Measurements from ENCODE around the gene LRRC23.

Gene LRRC23

GRCh38 chr12:6944381-6945186 lies 40.0 kb downstream of the LRRC23 start:
- Histone ChIP-seq H3K4me1 (peaks cover 16% of the 10 kb centered on the region), H3K27me3 (ENCODE audit: low read depth) (no peaks in the 10 kb centered on the region), H3K36me3 (replicated peaks) (peaks cover 19% of the 10 kb centered on the region), H3K4me3 (peak overlapping the region; percentile 50), H3K9me3 (no peaks in the 10 kb centered on the region)
- DNase-seq (ENCODE audit: low spot score in 2 of 2), result peak; percentile 93 to 95
- in situ Hi-C loops (cut with MboI; ENCODE audit: low sequenced_read_pairs), result loop anchor here (5.0 to 10.0 kb wide), 2 partner anchors 77 to 170 kb away; partner anchors contain the start of gene TPI1

- Histone ChIP-seq H3K4me3 (no peak overlapping the region), H3K4me1 (peaks cover 16% of the 10 kb centered on the region)
- in situ Hi-C loops (cut with MboI; ENCODE audit: low sequenced_read_pairs), result loop anchor here (10.0 kb wide), 1 partner anchor 169 kb away; no protein-coding TSS in a partner anchor
Observed at GRCh38 chr12:6945613-6946012, 41.0 kb downstream of the LRRC23 start.

GRCh38 chr12:6946033-6946919 lies 41.7 kb downstream of the LRRC23 start:
- no peaks in the 10 kb centered on the region for H3K9me3 ChIP-seq
- H3K36me3 ChIP-seq (replicated peaks), result peaks cover 5% of the 10 kb centered on the region
- in situ Hi-C loops (cut with MboI; ENCODE audit: low sequenced_read_pairs), result loop anchor here (10.0 kb wide), 1 partner anchor 169 kb away; no protein-coding TSS in a partner anchor
- H3K27me3 ChIP-seq (ENCODE audit: low read depth), result no peaks in the 10 kb centered on the region
- DNase-seq (ENCODE audit: low spot score in 2 of 2), result peak in 1 of 2 experiments; percentile 77
- peaks cover 16% of the 10 kb centered on the region for H3K4me1 ChIP-seq
- no peak overlapping the region for H3K4me3 ChIP-seq

More at GRCh38 chr12:6945613-6946012, 41.0 kb downstream of the LRRC23 start:
- no peak for DNase-seq (ENCODE audit: low spot score in 2 of 2)
- Histone ChIP-seq H3K9me3 (no peaks in the 10 kb centered on the region), H3K36me3 (replicated peaks) (peaks cover 11% of the 10 kb centered on the region), H3K27me3 (ENCODE audit: low read depth) (no peaks in the 10 kb centered on the region)

- in situ Hi-C loops (cut with MboI; ENCODE audit: low sequenced_read_pairs), result loop anchor here (10.0 kb wide), 1 partner anchor 168 kb away; no protein-coding TSS in a partner anchor
- no peaks in the 10 kb centered on the region; the same call in 1 of the 2 replicates for H3K36me3 ChIP-seq (replicated peaks)
- no peaks in the 10 kb centered on the region for H3K9me3 ChIP-seq
- DNase-seq (ENCODE audit: low spot score in 2 of 2), result no peak
- no peaks in the 10 kb centered on the region for H3K27me3 ChIP-seq (ENCODE audit: low read depth)
- peaks cover 16% of the 10 kb centered on the region for H3K4me1 ChIP-seq
- no peak overlapping the region for H3K4me3 ChIP-seq
Observed at GRCh38 chr12:6946920-6947374, 42.3 kb downstream of the LRRC23 start.

GRCh38 chr12:6947615-6948014 lies 43.0 kb downstream of the LRRC23 start:
- Histone ChIP-seq H3K4me3 (no peak overlapping the region), H3K27me3 (ENCODE audit: low read depth) (no peaks in the 10 kb centered on the region), H3K36me3 (replicated peaks) (no peaks in the 10 kb centered on the region; the same call in 1 of the 2 replicates), H3K9me3 (no peaks in the 10 kb centered on the region), H3K4me1 (peaks cover 16% of the 10 kb centered on the region)
- DNase-seq (ENCODE audit: low spot score in 2 of 2), result no peak
- in situ Hi-C loops (cut with MboI; ENCODE audit: low sequenced_read_pairs), result loop anchor here (10.0 kb wide), 1 partner anchor 167 kb away; no protein-coding TSS in a partner anchor

GRCh38 chr12:6948873-6949594 lies 44.4 kb downstream of the LRRC23 start:
- in situ Hi-C loops (cut with MboI; ENCODE audit: low sequenced_read_pairs), result loop anchor here (10.0 kb wide), 1 partner anchor 166 kb away; no protein-coding TSS in a partner anchor
- DNase-seq (ENCODE audit: low spot score in 2 of 2), result no peak

GRCh38 chr12:6950401-6950801 lies 45.8 kb downstream of the LRRC23 start:
- Histone ChIP-seq H3K4me1 (peaks cover 3% of the 10 kb centered on the region), H3K4me3 (no peak overlapping the region), H3K9me3 (no peaks in the 10 kb centered on the region), H3K36me3 (replicated peaks) (no peaks in the 10 kb centered on the region; the same call in 1 of the 2 replicates), H3K27me3 (ENCODE audit: low read depth) (no peaks in the 10 kb centered on the region)
- no peak for DNase-seq (ENCODE audit: low spot score in 2 of 2)
- in situ Hi-C loops (cut with MboI; ENCODE audit: low sequenced_read_pairs), result no loop called here

More at GRCh38 chr12:6948873-6949594, 44.4 kb downstream of the LRRC23 start:
- Histone ChIP-seq H3K4me1 (peaks cover 10% of the 10 kb centered on the region), H3K27me3 (ENCODE audit: low read depth) (no peaks in the 10 kb centered on the region), H3K36me3 (replicated peaks) (no peaks in the 10 kb centered on the region; the same call in 1 of the 2 replicates), H3K9me3 (no peaks in the 10 kb centered on the region), H3K4me3 (no peak overlapping the region)

GRCh38 chr12:6950811-6951540 lies 46.4 kb downstream of the LRRC23 start, which contains the start of gene PTPN6:
PTPN6 (plus strand) TSS chr12:6951356; CDS start chr12:6951513, 157 bp downstream.
- no peaks in the 10 kb centered on the region; the same call in 1 of the 2 replicates for H3K4me1 ChIP-seq
- no peaks in the 10 kb centered on the region for H3K9me3 ChIP-seq
- H3K27me3 ChIP-seq (ENCODE audit: low read depth), result no peaks in the 10 kb centered on the region
- H3K4me3 ChIP-seq, result no peak within 1 kb of the TSS
- DNase-seq (ENCODE audit: low spot score in 2 of 2), result no peak
- in situ Hi-C loops (cut with MboI; ENCODE audit: low sequenced_read_pairs), result no loop called here
- H3K36me3 ChIP-seq (replicated peaks), result no peaks in the 10 kb centered on the region; the same call in 1 of the 2 replicates

- H3K4me1 ChIP-seq, result no peaks in the 10 kb centered on the region
Observed at GRCh38 chr12:6951551-6952120, 47.0 kb downstream of the LRRC23 start.

GRCh38 chr12:6952121-6952862 lies 47.7 kb downstream of the LRRC23 start:
- H3K4me1 ChIP-seq, result no peaks in the 10 kb centered on the region
- no peak for DNase-seq (ENCODE audit: low spot score in 2 of 2)
- H3K9me3 ChIP-seq, result no peaks in the 10 kb centered on the region
- H3K4me3 ChIP-seq, result no peak overlapping the region
- H3K27me3 ChIP-seq (ENCODE audit: low read depth), result no peaks in the 10 kb centered on the region
- in situ Hi-C loops (cut with MboI; ENCODE audit: low sequenced_read_pairs), result no loop called here
- no peaks in the 10 kb centered on the region for H3K36me3 ChIP-seq (replicated peaks)

More at GRCh38 chr12:6951551-6952120, 47.0 kb downstream of the LRRC23 start:
- no peak for DNase-seq (ENCODE audit: low spot score in 2 of 2)
- Histone ChIP-seq H3K9me3 (no peaks in the 10 kb centered on the region), H3K4me3 (no peak overlapping the region), H3K27me3 (ENCODE audit: low read depth) (no peaks in the 10 kb centered on the region), H3K36me3 (replicated peaks) (no peaks in the 10 kb centered on the region)
- in situ Hi-C loops (cut with MboI; ENCODE audit: low sequenced_read_pairs), result no loop called here

GRCh38 chr12:6952863-6953441 lies 48.3 kb downstream of the LRRC23 start:
- Histone ChIP-seq H3K36me3 (replicated peaks) (no peaks in the 10 kb centered on the region), H3K4me1 (no peaks in the 10 kb centered on the region), H3K27me3 (ENCODE audit: low read depth) (no peaks in the 10 kb centered on the region), H3K4me3 (no peak overlapping the region), H3K9me3 (no peaks in the 10 kb centered on the region)
- in situ Hi-C loops (cut with MboI; ENCODE audit: low sequenced_read_pairs), result no loop called here
- DNase-seq (ENCODE audit: low spot score in 2 of 2), result no peak

Measured in HAP-1 (cell line).